Type B pancreatic cell (in vitro differentiated cells): Measurements from ENCODE around the gene GBP7. TPM values are rescaled to one million over a fixed set of nuclear protein-coding genes. Genes with fewer than 3 reads are reported as not detected.

Source experiments
- DNase-seq: peaks from one replicate; pipeline ENCODE4 v3.0.0; 2021; ENCODE audit warnings: mixed read lengths; ENCODE audit not compliant: unreplicated experiment; ENCODE audit errors: extremely low spot score
- H3K27ac Mint-ChIP-seq: 2 replicates; pipeline ENCODE4 v1.8.0; 2021; ENCODE audit warnings: mild to moderate bottlenecking, mixed read lengths
- H3K27me3 Mint-ChIP-seq: 2 replicates; pipeline ENCODE4 v1.8.0; 2021; ENCODE audit warnings: mixed read lengths
- H3K36me3 Mint-ChIP-seq: 2 replicates; pipeline ENCODE4 v1.8.0; 2021; ENCODE audit warnings: mixed read lengths
- H3K4me1 Mint-ChIP-seq: one replicate; pipeline ENCODE4 v1.8.0; 2021; ENCODE audit warnings: mixed read lengths; ENCODE audit not compliant: unreplicated experiment
- H3K4me3 Mint-ChIP-seq: 2 replicates; pipeline ENCODE4 v1.8.0; 2021; ENCODE audit warnings: mild to moderate bottlenecking, mixed read lengths
- H3K9me3 Mint-ChIP-seq: 2 replicates; pipeline ENCODE4 v1.8.0; 2021; ENCODE audit warnings: mixed read lengths
- total RNA-seq: library from RNA; stranded (reverse); gene quantifications from 2 replicates; pipeline ENCODE4 v1.2.1, GENCODE V29; 2021; ENCODE audit warnings: low replicate concordance
- TF ChIP-seq, protein P1 (sequence below): fragments of 200-600 bp; sonication (generic); conservative IDR thresholded peaks from 2 replicates; pipeline ENCODE4 v1.5.0; 2021; ENCODE audit warnings: antibody characterized with exemption, mild to moderate bottlenecking

GBP7 gene
- total RNA-seq, 1 donor from 2014 or later: not detected

DNA sequence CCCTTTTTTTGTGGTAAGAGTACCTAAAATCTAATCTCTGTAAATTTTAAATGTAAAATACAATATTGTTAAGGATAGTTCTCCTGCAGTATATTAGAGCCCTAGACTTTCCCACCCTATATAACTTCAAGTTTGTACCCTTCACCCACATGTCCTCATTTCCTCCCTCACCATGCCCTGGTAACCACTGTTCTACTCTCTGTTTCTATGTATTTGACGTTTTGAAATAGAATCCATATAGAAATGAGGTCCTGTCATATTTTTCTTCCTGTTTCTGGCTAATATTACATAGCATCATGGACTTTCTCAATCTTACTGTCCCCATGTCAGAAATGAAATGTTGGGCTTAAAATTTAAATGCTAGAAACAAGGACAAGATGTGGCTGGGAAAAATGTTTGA is 24.8 kb downstream of the GBP7 start:
- no peak overlapping the region for H3K27ac Mint-ChIP-seq
- H3K36me3 Mint-ChIP-seq: no peaks in the 10 kb centered on the region
- H3K4me1 Mint-ChIP-seq: no peaks in the 10 kb centered on the region
- no peak overlapping the region for H3K4me3 Mint-ChIP-seq
- H3K9me3 Mint-ChIP-seq: no peaks in the 10 kb centered on the region
- TF ChIP-seq, protein P1, sequence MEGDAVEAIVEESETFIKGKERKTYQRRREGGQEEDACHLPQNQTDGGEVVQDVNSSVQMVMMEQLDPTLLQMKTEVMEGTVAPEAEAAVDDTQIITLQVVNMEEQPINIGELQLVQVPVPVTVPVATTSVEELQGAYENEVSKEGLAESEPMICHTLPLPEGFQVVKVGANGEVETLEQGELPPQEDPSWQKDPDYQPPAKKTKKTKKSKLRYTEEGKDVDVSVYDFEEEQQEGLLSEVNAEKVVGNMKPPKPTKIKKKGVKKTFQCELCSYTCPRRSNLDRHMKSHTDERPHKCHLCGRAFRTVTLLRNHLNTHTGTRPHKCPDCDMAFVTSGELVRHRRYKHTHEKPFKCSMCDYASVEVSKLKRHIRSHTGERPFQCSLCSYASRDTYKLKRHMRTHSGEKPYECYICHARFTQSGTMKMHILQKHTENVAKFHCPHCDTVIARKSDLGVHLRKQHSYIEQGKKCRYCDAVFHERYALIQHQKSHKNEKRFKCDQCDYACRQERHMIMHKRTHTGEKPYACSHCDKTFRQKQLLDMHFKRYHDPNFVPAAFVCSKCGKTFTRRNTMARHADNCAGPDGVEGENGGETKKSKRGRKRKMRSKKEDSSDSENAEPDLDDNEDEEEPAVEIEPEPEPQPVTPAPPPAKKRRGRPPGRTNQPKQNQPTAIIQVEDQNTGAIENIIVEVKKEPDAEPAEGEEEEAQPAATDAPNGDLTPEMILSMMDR: no peak
- DNase-seq: no peak
- H3K27me3 Mint-ChIP-seq: peaks cover 3% of the 10 kb centered on the region

DNA sequence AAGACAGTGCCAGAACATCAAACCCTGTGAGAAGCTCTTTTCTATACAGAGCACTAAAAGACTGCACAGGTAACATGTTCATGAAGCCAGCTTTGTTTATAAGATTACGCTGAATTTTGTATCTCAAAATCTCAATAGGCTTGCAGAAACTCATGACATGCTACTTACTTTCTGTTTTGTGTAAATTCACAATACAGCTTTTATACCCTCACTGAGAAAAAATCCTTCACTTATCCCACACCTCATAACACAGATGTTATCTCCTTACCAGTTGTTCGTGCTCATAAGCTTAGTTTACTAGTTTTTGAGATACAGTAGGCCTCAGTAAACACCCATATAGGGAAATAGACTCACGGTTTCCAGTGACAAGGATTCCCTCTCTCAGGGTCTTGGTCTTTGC is 25.8 kb downstream of the GBP7 start:
- Mint-ChIP-seq H3K9me3 (no peaks in the 10 kb centered on the region), H3K27me3 (no peaks in the 10 kb centered on the region), H3K27ac (no peak overlapping the region), H3K36me3 (no peaks in the 10 kb centered on the region), H3K4me1 (no peaks in the 10 kb centered on the region), H3K4me3 (no peak overlapping the region)
- DNase-seq: no peak
- TF ChIP-seq, protein P1: no peak

DNA sequence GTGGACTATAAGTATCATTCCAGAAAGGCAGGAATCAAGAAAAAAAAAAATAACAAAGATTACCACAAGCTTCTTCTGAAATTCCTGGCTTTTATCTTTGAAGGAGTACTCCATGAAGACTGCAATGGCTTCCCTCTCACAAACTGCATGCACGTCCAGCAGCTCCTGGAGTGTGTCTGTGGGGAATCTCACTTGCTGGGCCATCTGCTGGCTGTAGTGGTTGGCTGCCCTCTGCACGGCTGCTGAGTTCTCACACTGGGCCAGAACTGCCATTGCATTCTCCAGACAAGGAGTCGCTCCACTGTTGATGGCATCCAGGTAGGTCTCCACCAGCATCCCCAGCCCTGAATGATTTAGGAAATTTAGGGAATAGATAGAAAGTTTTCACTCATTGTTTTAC is 26.6 kb downstream of the GBP7 start:
- H3K4me1 Mint-ChIP-seq: no peaks in the 10 kb centered on the region
- no peak overlapping the region for H3K27ac Mint-ChIP-seq
- TF ChIP-seq, protein P1: peak; percentile 17
- no peak for DNase-seq
- no peaks in the 10 kb centered on the region for H3K27me3 Mint-ChIP-seq
- H3K4me3 Mint-ChIP-seq: no peak overlapping the region
- H3K36me3 Mint-ChIP-seq: no peaks in the 10 kb centered on the region
- no peaks in the 10 kb centered on the region for H3K9me3 Mint-ChIP-seq

DNA sequence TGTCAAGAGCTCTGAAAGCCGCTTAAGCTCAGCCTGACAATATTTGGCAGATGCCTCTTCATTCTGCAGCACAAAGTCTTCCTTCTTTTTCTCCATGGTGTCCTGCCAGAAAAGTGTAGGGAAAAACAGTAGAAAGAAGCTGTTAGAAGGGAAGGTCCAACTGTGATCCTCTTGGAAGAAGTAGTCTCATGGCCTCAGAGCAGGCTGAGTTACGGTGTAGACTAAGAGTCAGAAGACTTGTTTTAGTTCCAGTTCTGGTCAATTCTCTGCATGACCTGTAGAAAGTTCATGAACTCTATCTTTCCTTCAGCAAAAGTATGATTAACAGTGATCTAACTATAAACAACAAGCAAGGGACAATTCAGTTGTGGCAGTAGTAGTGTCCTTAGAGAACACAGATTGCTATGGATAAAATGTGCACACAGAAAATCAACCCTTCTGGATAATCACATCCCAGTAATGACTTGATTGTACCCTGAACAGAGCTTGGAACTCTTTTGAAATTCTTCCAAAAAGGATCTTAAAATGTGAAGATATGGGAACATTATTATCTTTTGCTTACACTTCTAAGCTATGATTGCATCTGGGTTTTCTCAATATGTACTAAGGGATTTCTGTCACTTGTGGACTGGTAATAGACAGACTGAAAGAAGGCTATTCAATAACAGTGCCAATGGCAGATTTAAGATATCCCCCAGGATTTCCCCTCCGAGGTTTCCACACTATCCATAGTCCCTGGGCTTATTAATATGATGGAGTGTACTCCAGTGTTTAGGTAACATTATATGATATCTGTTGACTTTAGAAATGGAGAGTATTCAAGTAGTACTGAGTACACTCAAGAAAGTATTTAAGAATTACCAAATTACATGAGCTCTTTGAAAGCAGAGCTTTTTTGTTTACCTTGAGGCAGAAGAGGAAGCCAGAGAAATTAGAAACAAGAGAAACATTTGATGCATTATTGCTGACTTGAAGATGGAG is 27.8 kb downstream of the GBP7 start:
- Mint-ChIP-seq H3K4me1 (no peaks in the 10 kb centered on the region), H3K36me3 (no peaks in the 10 kb centered on the region), H3K4me3 (no peak overlapping the region), H3K27me3 (no peaks in the 10 kb centered on the region), H3K27ac (no peak overlapping the region), H3K9me3 (no peaks in the 10 kb centered on the region)
- no peak for DNase-seq
- TF ChIP-seq, protein P1: no peak

DNA sequence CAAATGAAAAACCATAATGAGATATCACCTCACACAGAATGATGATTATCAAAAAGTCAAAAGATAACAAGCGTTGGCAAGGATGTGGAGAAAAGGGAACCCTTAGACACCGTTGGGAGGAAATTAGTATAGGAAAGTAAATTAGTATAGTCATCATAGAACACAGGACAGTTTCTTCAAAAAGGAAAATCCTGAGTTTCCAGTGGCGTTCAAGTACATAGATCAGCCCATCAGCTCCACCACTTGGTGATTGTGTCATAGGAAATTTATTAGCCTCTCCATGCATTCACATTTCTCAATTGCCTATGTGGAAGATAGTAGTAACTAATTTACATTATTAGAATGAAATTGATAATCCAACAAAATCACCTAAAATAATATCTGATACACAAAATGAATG is 29.1 kb downstream of the GBP7 start:
- H3K9me3 Mint-ChIP-seq: no peaks in the 10 kb centered on the region
- H3K36me3 Mint-ChIP-seq: no peaks in the 10 kb centered on the region
- no peaks in the 10 kb centered on the region for H3K4me1 Mint-ChIP-seq
- H3K4me3 Mint-ChIP-seq: no peak overlapping the region
- H3K27me3 Mint-ChIP-seq: no peaks in the 10 kb centered on the region
- H3K27ac Mint-ChIP-seq: no peak overlapping the region
- no peak for DNase-seq
- TF ChIP-seq, protein P1: no peak
